Coronary artery (tissue), 2 donors: ENCODE measurements around the gene CD244.
"Not testable (repeated sequence)": the region's sequence is repeated elsewhere in the genome, so short reads cannot be mapped to it uniquely, and the experiment has no call there.

Source experiments
- DNase-seq: peaks from one replicate; pipeline ENCODE4 v3.0.0-alpha.2; 2017; ENCODE audit warnings: low spot score
- H3K27ac ChIP-seq, 2 donors: fragments of 200-600 bp; sonication (generic); one replicate each; pipeline ENCODE4 v1.5.1; 2016 to 2019
- H3K4me3 ChIP-seq: fragments of 200-600 bp; sonication (generic); 2 replicates; pipeline ENCODE4 v1.5.1; 2016; ENCODE audit warnings: mild to moderate bottlenecking, moderate library complexity
- CTCF ChIP-seq: fragments of 200-600 bp; sonication (generic); IDR thresholded peaks from one replicate; pipeline ENCODE4 v1.5.1; 2019; ENCODE audit warnings: antibody characterized with exemption

The CD244 gene

GRCh38 chr1:160877221-160877620, 14.5 kb upstream of the CD244 start:
- Histone ChIP-seq H3K27ac (no peak overlapping the region), H3K4me3 (no peak overlapping the region)
- no peak for DNase-seq
- no peak for TF ChIP-seq CTCF

DNA sequence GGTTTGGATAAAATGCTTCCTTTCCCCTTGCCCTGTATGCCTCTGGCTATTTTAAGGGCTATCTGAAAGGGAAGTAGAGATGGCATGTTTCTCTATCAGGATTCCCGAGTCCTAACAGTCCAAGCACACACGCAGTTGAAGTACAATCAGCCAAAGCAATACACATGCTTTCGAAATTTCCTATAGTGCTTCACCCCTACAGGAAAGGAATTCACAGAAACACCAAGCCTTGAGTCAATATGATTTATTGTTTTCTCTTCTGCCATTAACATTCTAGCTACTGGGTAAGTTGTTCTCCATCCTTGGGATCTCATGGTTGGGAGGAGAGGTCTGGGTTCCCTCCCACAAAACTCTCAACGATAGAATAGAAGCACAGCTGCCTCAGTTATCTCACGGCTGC, 13.6 kb upstream of the CD244 start:
- H3K4me3 ChIP-seq: no peak overlapping the region
- no peak for DNase-seq
- no peak overlapping the region for H3K27ac ChIP-seq
- TF ChIP-seq CTCF: no peak

DNA sequence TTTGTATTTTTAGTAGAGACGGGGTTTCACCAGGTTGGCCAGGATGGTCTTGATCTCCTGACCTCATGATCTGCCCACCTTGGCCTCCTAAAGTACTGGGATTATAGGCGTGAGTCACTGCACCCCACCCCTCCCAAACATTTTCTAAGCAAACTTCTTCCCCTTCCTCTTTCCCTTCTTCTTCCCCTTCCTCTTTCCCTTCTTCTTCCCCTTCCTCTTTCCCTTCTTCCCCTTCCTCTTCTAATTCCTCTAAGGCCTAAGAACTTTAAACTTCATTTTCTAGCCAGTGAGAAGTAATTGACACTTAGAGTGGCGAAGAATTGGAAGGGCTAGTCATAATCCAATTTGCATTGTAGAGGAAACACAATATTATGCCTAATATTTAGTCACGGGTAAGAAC, 12.9 kb upstream of the CD244 start:
- H3K27ac ChIP-seq, H3K4me3 ChIP-seq, DNase-seq: not testable (repeated sequence)

DNA sequence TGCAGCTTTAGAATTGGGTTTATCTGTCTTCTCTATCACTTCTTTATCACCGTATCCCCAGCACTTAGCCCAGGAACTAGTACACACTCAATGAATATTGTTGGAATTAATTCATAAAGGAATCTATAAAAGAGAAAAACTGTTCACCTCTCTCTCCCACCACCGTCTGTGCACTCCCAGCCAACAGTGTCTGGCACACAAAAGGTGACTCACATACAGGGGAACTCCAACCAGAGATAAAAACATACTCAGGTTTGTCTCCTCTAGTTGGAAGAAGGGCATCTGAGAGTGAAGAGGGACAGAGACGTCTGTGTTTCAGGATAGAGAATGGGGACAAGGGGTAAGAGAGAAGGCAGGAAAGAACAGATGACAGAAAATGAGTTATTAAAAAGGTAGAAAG, 12.2 kb upstream of the CD244 start:
- TF ChIP-seq CTCF: no peak
- Histone ChIP-seq H3K4me3 (no peak overlapping the region), H3K27ac (no peak overlapping the region)
- no peak for DNase-seq

- no peak for DNase-seq
- no peak for TF ChIP-seq CTCF
- Histone ChIP-seq H3K4me3 (no peak overlapping the region), H3K27ac (no peak overlapping the region)
Observed at GRCh38 chr1:160868141-160868540, 5.5 kb upstream of the CD244 start.

DNA sequence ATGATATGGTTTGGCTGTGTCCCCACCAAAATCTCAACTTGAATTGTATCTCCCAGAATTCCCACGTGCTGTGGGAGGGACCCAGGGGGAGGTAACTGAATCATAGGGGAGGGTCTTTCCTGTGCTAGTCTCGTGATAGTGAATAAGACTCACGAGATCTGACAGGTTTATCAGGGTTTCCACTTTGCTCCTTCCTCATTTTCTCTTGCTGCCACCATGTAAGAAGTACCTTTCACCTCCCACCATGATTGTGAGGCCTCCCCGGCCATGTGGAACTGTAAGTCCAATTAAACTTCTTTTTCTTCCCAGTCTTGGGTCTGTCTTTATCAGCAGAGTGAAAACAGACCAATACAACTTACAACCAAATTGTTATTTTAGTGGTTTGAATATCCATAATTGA, 5.0 kb upstream of the CD244 start:
- not testable (repeated sequence) for H3K27ac ChIP-seq, DNase-seq

GRCh38 chr1:160866695-160867260, 4.1 kb upstream of the CD244 start:
- no peak for DNase-seq
- no peak for TF ChIP-seq CTCF
- Histone ChIP-seq H3K27ac (no peak overlapping the region), H3K4me3 (no peak overlapping the region)

More for the DNA sequence above, 5.0 kb upstream of the CD244 start:
- H3K4me3 ChIP-seq: not testable (repeated sequence)

GRCh38 chr1:160866001-160866694, 3.5 kb upstream of the CD244 start:
- no peak for TF ChIP-seq CTCF
- no peak for DNase-seq
- no peak overlapping the region for H3K27ac ChIP-seq

More at GRCh38 chr1:160866001-160866694, 3.5 kb upstream of the CD244 start:
- no peak overlapping the region for H3K4me3 ChIP-seq
